ENCODE measurements around the gene ZNRF1.
A peak's percentile ranks its signal among the peaks of the same experiment; 100 is the strongest.
"Not testable (repeated sequence)": the region's sequence is repeated elsewhere in the genome, so short reads cannot be mapped to it uniquely, and the experiment has no call there.

Gene ZNRF1

GRCh38 chr16:74998481-74999218, at the start of gene ZNRF1:
Gene ZNRF1, plus strand, starts transcription at chr16:74999024. Its CDS starts 648 bp downstream, at chr16:74999672.
- DNase-seq (ENCODE audit: low read depth in 2 of 2, low spot score in 1 of 2), result peak; percentile 49 to 60

GRCh38 chr16:74949309-74949708, 49.5 kb upstream of the ZNRF1 start:
- no peak for DNase-seq (ENCODE audit: low read depth in 2 of 2, low spot score in 1 of 2)

GRCh38 chr16:74950511-74950910, 48.3 kb upstream of the ZNRF1 start:
- no peak for DNase-seq (ENCODE audit: low read depth in 2 of 2, low spot score in 1 of 2)

GRCh38 chr16:74951206-74951605, 47.6 kb upstream of the ZNRF1 start:
- DNase-seq (ENCODE audit: low read depth in 2 of 2, low spot score in 1 of 2), result no peak

GRCh38 chr16:74951681-74952080, 47.1 kb upstream of the ZNRF1 start:
- DNase-seq (ENCODE audit: low read depth in 2 of 2, low spot score in 1 of 2), result no peak

- no peak for DNase-seq (ENCODE audit: low read depth in 2 of 2, low spot score in 1 of 2)
Measured at GRCh38 chr16:74954763-74955162, 44.1 kb upstream of the ZNRF1 start.

GRCh38 chr16:74973304-74973703, 25.5 kb upstream of the ZNRF1 start:
- DNase-seq (ENCODE audit: low read depth in 2 of 2, low spot score in 1 of 2), result no peak

- no peak for DNase-seq (ENCODE audit: low read depth in 2 of 2, low spot score in 1 of 2)
Measured at GRCh38 chr16:74975591-74975990, 23.2 kb upstream of the ZNRF1 start.

GRCh38 chr16:74982256-74982655, 16.6 kb upstream of the ZNRF1 start:
- no peak for DNase-seq (ENCODE audit: low read depth in 2 of 2, low spot score in 1 of 2)

- no peak for DNase-seq (ENCODE audit: low read depth in 2 of 2, low spot score in 1 of 2)
Measured at GRCh38 chr16:74984194-74984528, 14.7 kb upstream of the ZNRF1 start.

GRCh38 chr16:74984529-74985296, 14.1 kb upstream of the ZNRF1 start, which contains the start of gene WDR59:
Gene WDR59, minus strand, starts transcription at chr16:74985123. Its CDS starts 106 bp downstream, at chr16:74985017.
- DNase-seq (ENCODE audit: low read depth in 2 of 2, low spot score in 1 of 2), result peak; percentile 93 to 95

GRCh38 chr16:74987027-74987681, 11.7 kb upstream of the ZNRF1 start:
- no peak for DNase-seq (ENCODE audit: low read depth in 2 of 2, low spot score in 1 of 2)

GRCh38 chr16:74989864-74990263, 9.0 kb upstream of the ZNRF1 start:
- not testable (repeated sequence) for DNase-seq (ENCODE audit: low read depth in 2 of 2, low spot score in 1 of 2)

GRCh38 chr16:74990832-74991231, 8.0 kb upstream of the ZNRF1 start:
- no peak for DNase-seq (ENCODE audit: low read depth in 2 of 2, low spot score in 1 of 2)

- no peak for DNase-seq (ENCODE audit: low read depth in 2 of 2, low spot score in 1 of 2)
Measured at GRCh38 chr16:74991268-74991592, 7.6 kb upstream of the ZNRF1 start.

GRCh38 chr16:74991593-74992403, 7.0 kb upstream of the ZNRF1 start:
- no peak for DNase-seq (ENCODE audit: low read depth in 2 of 2, low spot score in 1 of 2)

- no peak for DNase-seq (ENCODE audit: low read depth in 2 of 2, low spot score in 1 of 2)
Measured at GRCh38 chr16:74995986-74996385, 2.8 kb upstream of the ZNRF1 start.

GRCh38 chr16:74997042-74997491, 1.8 kb upstream of the ZNRF1 start:
- no peak for DNase-seq (ENCODE audit: low read depth in 2 of 2, low spot score in 1 of 2)

- DNase-seq (ENCODE audit: low read depth in 2 of 2, low spot score in 1 of 2), result no peak
Measured at GRCh38 chr16:74999219-74999608, 390 bp downstream of the ZNRF1 start.

GRCh38 chr16:74999609-75000480, 1.0 kb downstream of the ZNRF1 start:
- no peak for DNase-seq (ENCODE audit: low read depth in 2 of 2, low spot score in 1 of 2)
